ENCODE results near the gene RAB27B. TPM values are rescaled to one million over a fixed set of nuclear protein-coding genes. Genes with fewer than 3 reads are reported as not detected.

The RAB27B gene
- total RNA-seq, 1 donor from 2014 or later: not detected

GRCh38 chr18:54909538-54909937 is 81.3 kb downstream of the RAB27B start:
- no peak for DNase-seq (ENCODE audit: low read depth in 2 of 2)

DNA sequence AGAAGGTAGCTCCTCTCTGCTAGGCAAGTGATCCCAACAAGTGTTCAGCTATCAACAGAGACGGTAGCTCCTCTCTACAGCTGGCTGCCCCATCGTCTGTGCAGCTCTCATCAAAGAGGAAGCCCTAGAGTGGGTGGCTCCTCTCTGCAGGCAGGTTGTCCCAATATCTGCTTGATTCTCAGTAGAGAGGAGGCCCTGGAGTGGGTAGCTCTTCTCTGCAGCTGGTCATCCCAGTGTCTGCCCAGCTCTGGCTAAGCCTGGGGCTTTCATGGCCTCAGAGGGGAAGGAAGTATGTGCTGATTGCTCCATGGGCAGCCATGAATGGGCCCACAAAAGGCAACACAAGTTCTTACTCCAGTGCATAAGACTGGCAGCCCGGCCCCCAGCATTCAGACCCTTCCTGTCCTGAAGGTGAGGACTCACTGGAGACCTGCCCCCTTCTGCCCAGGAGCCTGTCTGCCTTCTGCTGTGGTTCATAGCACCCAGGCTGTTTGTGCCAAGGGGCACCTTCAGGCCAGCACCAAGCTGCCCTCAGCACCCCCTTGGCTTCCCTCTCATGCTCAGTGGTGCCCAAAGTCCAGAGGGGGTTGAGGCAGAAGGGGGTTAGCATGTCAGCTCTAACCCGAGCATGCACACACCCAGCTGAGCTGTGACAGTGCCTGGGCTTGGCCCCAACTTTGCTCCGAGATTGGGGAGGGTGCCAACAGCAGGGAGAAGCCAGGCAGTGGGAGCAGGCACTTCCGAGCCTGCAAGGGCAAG is 82.1 kb downstream of the RAB27B start:
- no peak for DNase-seq (ENCODE audit: low read depth in 2 of 2)

GRCh38 chr18:54911551-54911950 is 83.3 kb downstream of the RAB27B start:
- no peak for DNase-seq (ENCODE audit: low read depth in 2 of 2)

GRCh38 chr18:54914816-54915215 is 86.5 kb downstream of the RAB27B start:
- no peak for DNase-seq (ENCODE audit: low read depth in 2 of 2)

GRCh38 chr18:54916507-54916906 is 88.2 kb downstream of the RAB27B start:
- DNase-seq (ENCODE audit: low read depth in 2 of 2): no peak

DNA sequence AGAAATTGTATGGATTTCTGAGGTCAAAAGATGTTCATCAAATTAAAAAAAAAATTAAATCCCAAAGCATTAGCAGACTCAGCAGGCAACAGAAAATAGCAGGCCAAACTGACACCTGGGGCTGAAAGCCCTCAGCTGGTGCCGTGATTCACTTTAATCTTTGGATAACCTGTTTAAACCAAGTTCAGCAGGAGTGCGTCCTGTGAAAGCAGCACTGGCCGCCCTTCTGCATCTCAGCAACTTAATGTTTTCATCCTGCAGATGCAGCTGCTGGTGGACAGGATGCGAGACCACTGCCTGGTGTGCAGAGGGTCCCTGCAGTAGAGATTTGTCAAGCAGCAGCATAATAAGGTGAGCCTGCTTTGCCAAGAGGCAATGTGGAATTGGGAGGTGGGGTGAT is 89.8 kb downstream of the RAB27B start:
- no peak for DNase-seq (ENCODE audit: low read depth in 2 of 2)

DNA sequence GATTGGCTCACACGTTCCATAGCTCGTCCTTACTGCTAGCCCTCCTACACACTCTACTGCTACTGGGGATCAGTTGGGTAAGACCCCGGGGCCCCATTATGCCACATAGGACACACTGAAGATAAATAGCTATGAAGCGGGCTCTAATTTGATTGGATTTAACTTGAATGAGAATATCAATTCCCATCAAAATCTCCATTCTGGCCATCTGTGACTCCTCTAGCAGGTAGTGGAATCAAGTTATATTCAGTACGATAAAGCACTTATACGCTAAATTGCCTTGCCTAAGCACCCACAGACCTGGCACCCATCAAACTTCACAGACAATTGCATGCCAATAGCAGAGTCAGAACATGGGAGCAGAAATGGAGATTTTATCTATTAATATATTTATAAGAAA is 91.1 kb downstream of the RAB27B start:
- DNase-seq (ENCODE audit: low read depth in 2 of 2): no peak

DNA sequence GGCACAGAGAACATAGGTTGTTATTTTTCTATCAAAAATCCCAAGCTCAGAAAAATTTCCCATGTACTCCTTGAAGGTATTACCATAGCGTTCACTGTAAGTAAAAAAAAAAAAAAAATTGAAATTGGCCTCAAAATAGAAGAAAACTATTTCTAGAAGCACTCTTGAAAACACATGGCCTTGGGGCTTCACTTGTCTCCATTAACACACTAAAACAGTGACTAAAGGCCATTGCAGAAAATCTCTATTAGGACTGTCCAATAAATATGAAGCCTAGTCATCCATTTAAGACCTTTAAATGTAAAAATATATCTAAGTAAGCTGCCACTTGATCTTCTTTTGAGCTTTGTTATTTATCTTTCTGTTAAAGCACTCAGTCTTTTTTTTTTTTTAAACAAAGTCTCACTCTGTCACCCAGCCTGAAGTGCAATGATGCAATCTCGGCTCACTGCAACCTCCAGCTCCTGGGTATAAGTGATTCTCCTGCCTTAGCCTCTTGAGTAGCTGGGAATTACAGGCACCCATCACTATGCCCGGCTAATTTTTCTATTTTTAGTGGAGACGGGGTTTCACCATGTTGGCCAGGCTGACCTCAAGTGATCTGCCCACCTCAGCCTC is 95.2 kb downstream of the RAB27B start:
- DNase-seq (ENCODE audit: low read depth in 2 of 2): no peak

DNA sequence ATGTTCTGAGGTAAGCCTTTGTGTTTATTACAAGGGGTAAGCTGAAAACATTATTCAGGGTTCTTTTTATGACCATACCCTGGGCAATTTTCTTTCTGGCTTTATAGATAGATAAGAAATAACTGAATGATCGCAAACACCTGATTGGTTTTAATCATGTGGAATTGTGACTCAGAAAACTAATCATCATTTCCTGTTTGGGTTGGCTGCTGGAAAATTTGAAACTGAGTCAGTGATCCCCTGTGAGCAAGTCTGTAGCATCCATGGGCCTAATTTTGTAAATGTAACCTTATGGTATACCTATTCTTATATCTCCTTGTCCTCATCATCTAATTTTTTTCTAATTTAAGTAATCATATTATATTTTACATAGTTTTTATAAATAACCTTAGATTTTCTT is 96.7 kb downstream of the RAB27B start:
- DNase-seq (ENCODE audit: low read depth in 2 of 2): peak in 1 of 2 donors; percentile 35

DNA sequence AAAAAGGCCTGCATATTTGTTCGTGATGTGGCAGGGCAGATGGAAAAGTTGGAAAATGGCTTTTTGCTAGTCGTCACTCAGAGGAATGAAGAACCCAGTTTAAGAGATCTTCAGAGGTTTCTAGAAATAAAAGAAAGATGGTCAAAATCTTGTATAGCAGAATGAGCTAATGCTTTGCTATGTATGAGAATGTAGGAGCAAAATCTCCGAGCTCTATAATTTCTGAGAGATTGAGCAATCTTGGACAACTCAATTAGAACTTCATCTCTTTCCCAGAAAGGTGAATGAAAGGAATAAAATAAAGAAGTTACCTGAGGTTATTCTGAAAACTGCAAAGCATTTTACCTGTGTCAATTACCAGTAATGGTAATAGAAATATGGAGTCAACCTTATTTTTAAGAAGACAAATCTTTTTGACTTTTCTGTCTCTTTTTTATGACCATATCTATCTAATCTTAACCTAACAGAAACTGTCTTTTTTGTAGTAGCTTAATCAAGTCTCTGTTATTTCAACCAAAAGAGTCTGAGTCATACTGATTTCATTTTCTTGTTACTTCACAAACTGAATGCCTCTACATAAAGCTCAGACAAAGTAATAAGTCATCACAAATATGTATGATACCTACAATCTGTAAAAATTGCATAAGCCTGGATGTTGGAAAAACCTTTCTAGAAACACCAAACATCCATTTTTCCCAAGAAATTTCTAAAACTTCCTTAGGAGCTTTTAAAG is 98.5 kb downstream of the RAB27B start:
- DNase-seq (ENCODE audit: low read depth in 2 of 2): no peak

DNA sequence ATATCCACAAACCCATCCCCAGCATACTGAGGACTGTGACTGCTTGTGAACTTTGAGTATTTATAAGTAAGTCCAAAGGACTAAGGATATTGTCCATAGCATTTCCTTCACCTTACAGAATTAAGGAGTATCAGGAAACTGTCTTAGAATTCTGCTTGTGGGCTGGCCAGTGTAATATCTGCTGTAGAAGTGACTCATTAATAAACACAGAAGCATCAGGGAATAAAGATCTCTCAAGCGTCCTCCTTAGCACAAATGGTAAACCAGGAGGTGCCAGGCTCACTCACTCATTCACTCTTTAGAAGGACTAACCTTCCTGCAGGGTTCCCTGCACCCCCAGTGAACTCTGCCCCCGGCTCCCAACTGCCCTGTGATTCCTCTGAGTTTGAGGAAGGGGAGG is 100.0 kb downstream of the RAB27B start:
- DNase-seq (ENCODE audit: low read depth in 2 of 2): no peak

DNA sequence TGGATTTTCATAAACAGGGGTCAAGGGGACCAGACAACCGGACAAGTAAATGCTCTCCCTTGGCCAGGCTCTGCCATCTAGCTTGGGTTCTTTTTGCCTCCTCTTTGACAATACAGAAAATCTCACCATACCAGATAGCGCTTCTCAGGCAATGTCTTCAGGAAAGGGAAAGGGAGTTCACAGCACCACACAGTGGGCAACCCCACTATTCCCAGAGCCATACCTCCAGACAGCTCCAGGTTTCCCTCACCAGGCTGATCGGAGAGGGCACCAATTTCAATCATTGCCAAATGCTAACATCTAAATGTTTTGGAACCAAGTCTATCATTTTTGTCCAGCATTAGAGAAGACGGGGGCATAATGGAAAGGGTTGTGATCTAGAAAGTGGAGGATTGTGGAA is 102.9 kb downstream of the RAB27B start:
- DNase-seq (ENCODE audit: low read depth in 2 of 2): no peak

DNA sequence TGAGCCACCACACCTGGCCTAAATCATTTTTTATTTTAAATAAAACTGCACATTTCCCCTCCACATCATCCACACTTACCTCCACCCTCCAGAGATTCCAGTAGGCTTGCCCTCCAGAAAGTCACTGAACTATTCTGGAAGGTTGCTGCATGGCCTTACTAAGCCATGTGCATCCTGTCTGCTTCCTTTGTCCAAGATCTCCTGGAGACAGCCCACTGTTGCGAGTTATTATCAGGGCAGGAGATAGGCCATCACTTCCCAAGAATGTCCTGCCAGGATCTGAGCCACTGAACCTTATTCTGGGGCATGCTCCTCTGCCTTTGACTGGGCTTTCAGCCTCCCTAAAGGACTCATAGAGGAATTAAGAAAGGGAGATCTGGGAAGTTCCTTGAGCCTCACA is 104.2 kb downstream of the RAB27B start:
- no peak for DNase-seq (ENCODE audit: low read depth in 2 of 2)

- DNase-seq (ENCODE audit: low read depth in 2 of 2): no peak
Observed at GRCh38 chr18:54938506-54938905, 110.2 kb downstream of the RAB27B start.

DNA sequence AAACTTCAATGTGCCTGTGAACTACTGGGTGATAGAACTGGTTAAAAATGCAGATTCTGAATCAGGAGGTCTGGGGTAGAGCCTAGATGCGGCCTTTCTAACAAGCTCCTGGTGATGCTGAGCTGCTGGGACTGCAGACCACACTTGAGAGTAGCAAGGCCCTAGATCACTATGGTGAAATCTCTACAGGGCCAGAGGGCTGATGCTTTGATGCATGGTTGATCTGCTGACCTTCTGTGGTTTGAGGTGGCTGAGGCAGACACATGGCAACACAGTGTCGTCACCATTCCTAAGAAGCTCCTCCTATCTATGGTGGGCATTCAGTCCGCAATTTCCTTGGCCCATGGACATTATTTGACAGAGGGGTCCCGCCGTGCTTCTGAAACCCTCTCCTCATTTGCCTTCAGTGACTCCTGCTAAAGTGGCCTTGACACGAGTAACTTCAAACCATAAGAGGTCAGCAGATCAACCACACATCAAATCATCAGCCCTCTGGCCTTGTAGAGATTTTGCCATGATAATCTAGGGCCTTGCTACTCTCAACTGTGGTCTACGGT is 111.2 kb downstream of the RAB27B start:
- no peak for DNase-seq (ENCODE audit: low read depth in 2 of 2)

- no peak for DNase-seq (ENCODE audit: low read depth in 2 of 2)
Observed at GRCh38 chr18:54942144-54942543, 113.9 kb downstream of the RAB27B start.

DNA sequence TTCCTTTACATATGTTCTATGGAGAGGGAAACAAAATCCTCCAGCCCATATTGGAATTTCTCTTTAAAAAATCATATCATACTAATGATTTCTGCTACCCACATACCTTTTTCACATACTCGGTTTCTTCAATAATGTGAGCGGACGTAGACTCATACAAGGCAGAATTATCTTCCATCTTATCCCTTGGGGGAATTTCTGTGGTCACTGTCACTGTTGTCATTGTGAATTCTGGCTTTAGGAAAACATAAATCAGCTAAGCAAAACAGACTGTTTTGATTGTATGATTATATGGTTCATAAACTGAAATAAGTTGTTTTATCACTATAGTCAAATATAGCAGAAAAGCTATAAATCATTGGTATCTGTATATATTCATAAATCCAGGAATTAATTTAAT is 114.3 kb downstream of the RAB27B start:
- DNase-seq (ENCODE audit: low read depth in 2 of 2): no peak

Other genes with a start within 250 kb of the RAB27B start
- gene DYNAP, start 237.2 kb upstream of the RAB27B start, total RNA-seq: not detected in 2 replicates
- 0.26 and 0.51 TPM in 2 replicates for gene CCDC68, start 131.0 kb downstream of the RAB27B start, total RNA-seq

Data from dermis microvascular lymphatic vessel endothelial cell (primary cell).